AG04449 (cell line): ENCODE data around the gene SLC26A11.

Experiments
- CTCF ChIA-PET: fragments of 350-600 bp; formaldehyde crosslinking; extraction: SDS; loops from one replicate; lab custom pipeline; 2021; ENCODE audit warnings: antibody characterized with exemption; lab: Yijun Ruan, JAX
- POLR2A ChIA-PET: fragments of 400-600, 350-600 bp; formaldehyde crosslinking; extraction: SDS; loops from one replicate; lab custom pipeline; 2020; ENCODE audit warnings: antibody characterized with exemption, inconsistent platforms; lab: Yijun Ruan, JAX
- DNase-seq: peaks from one replicate; pipeline ENCODE4 v3.0.0-alpha.2; 2010; ENCODE audit warnings: low read depth, low spot score
- H3K4me3 ChIP-seq: 2 replicates; pipeline ENCODE4 v1.5.1; 2011; ENCODE audit warnings: low read depth, mild to moderate bottlenecking, control low read depth, low read length
- TF ChIP-seq, protein P1 (sequence below): IDR thresholded peaks from one replicate; pipeline ENCODE4 v1.5.1; 2011; ENCODE audit warnings: mild to moderate bottlenecking, moderate library complexity, low read length, control low read depth, inconsistent platforms; ENCODE audit not compliant: insufficient read depth; ENCODE audit errors: missing control alignments

The SLC26A11 gene

GRCh38 chr17:80245566-80246265 lies 25.5 kb downstream of the SLC26A11 start:
- ChIA-PET CTCF (interaction anchor here (1.5 kb wide), 1 partner anchor 162 kb away, joined by 4 read pairs; no protein-coding TSS in a partner anchor), POLR2A (no interaction called here)
- DNase-seq, result no peak
- no peak overlapping the region for H3K4me3 ChIP-seq
- TF ChIP-seq, protein P1, sequence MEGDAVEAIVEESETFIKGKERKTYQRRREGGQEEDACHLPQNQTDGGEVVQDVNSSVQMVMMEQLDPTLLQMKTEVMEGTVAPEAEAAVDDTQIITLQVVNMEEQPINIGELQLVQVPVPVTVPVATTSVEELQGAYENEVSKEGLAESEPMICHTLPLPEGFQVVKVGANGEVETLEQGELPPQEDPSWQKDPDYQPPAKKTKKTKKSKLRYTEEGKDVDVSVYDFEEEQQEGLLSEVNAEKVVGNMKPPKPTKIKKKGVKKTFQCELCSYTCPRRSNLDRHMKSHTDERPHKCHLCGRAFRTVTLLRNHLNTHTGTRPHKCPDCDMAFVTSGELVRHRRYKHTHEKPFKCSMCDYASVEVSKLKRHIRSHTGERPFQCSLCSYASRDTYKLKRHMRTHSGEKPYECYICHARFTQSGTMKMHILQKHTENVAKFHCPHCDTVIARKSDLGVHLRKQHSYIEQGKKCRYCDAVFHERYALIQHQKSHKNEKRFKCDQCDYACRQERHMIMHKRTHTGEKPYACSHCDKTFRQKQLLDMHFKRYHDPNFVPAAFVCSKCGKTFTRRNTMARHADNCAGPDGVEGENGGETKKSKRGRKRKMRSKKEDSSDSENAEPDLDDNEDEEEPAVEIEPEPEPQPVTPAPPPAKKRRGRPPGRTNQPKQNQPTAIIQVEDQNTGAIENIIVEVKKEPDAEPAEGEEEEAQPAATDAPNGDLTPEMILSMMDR, result no peak

DNA sequence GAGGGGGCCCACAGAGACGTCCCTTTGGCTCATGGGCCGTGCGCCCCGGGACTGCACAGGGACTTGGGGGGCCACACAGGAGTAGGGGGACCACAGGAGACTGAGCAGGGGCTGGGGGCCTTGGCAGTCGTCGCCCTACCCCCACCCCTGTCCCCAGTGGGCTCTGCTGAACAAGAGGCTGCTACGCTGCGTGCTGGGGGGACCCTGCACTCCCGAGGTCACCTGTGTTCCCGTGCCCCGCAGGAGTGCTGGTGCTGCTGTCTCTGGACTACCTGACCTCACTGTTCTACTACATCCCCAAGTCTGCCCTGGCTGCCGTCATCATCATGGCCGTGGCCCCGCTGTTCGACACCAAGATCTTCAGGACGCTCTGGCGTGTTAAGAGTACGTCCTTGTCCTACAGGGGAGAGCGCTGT lies 26.0 kb downstream of the SLC26A11 start:
- no peak overlapping the region for H3K4me3 ChIP-seq
- CTCF ChIA-PET, result interaction anchor here (1.5 kb wide), 1 partner anchor 163 kb away, joined by 4 read pairs; no protein-coding TSS in a partner anchor
- POLR2A ChIA-PET, result no interaction called here
- TF ChIP-seq, protein P1, result no peak
- DNase-seq, result no peak

- POLR2A ChIA-PET, result no interaction called here
- TF ChIP-seq, protein P1, result no peak
- CTCF ChIA-PET, result interaction anchor here (1.5 kb wide), 1 partner anchor 163 kb away, joined by 4 read pairs; no protein-coding TSS in a partner anchor
- DNase-seq, result no peak
- no peak overlapping the region for H3K4me3 ChIP-seq
Measured at GRCh38 chr17:80246726-80247125, 26.5 kb downstream of the SLC26A11 start.

DNA sequence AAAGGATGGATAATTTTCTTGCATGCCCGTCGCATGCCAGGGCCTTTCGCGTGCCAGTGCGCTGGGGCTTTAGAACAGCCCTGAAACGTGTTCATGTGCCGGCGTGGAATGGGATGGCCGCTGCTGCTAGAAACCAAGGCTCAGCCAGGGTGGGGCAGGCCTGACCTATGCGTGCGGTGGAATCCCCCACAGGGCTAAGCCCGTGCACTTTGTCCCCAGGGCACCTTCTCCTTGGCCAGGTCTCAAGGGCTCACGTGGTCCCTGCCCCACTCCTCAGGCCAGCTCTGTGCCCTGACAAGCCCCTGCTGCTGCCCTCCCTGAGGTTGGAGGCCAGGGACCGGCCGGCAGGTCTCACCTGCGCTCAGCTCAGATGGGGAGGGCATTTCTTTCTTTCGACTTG lies 27.3 kb downstream of the SLC26A11 start:
- TF ChIP-seq, protein P1, result no peak
- H3K4me3 ChIP-seq, result no peak overlapping the region
- CTCF ChIA-PET, result no interaction called here
- POLR2A ChIA-PET, result no interaction called here
- no peak for DNase-seq

GRCh38 chr17:80248001-80248893 lies 28.0 kb downstream of the SLC26A11 start:
- POLR2A ChIA-PET, result no interaction called here
- CTCF ChIA-PET, result no interaction called here
- TF ChIP-seq, protein P1, result no peak

GRCh38 chr17:80248894-80249710 lies 28.9 kb downstream of the SLC26A11 start:
- TF ChIP-seq, protein P1, result no peak
- POLR2A ChIA-PET, result no interaction called here
- no peak for DNase-seq
- H3K4me3 ChIP-seq, result no peak overlapping the region
- CTCF ChIA-PET, result no interaction called here

More at GRCh38 chr17:80248001-80248893, 28.0 kb downstream of the SLC26A11 start:
- no peak overlapping the region for H3K4me3 ChIP-seq
- DNase-seq, result no peak
